Measurements from ENCODE around the gene PLPP3.
A peak's percentile ranks its signal among the peaks of the same experiment; 100 is the strongest.

PLPP3 gene

DNA sequence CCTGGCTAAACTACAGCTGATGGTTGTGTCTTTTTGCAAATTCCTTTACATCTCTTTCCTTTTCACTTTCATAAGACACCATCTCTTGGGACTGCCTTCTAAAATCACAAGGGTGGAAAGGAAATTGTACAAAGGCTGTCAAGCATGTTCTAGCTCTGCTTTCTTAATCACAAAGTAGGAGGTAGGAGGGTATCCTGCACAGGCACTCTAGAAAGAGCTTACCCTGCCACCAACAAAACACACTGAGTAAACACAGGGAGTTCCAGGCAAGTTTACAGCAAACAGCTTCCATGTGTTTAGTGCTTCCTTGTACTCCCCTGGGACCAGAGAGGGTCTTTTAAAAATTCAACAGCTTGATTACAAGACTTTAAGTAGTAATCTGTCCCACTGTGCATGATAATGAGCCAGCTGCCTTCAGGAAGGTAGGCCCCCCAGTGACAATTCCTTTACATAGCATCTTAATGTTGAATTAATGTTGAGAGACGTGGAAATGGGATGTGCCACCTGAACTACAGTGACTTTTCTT lies 2.4 kb downstream of the PLPP3 start:
- DNase-seq (ENCODE audit: low spot score) = peak; percentile 30

DNA sequence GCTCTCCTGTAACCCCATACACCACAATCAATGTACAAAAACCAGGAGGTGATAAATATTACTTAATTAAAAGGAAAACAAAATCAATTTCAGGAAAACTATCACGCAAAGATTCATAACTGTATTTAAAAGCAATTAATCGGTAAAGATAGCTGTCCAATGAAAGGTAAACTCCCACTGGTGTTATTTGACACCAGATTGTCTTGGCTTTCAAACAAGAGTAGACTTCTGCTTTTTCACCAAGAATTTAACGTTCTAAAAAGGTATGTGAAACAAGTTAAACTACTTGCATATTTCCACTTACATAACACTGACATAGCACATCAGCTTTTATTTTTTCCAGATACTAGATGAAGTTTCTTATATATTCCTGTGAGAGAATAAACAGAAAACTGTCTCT lies 3.5 kb downstream of the PLPP3 start:
- DNase-seq (ENCODE audit: low spot score) = no peak

DNA sequence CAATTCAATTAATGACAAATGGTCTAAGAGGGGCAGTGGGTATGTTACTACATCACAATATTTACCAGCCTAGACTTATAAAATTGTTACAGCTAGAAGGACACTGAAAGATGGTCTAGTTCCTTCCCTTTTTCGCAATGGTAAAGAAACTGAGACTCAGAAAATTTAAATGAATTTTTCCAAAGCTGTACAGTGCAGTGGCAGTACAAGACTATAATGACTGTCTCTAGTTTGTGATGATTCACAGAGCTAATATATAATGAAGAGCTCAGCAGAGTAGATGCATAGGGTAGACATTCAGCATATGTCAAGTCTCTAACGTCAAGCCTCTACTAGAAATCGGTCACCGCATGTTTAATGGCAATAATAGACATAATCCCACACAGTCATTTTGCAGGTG lies 4.6 kb downstream of the PLPP3 start:
- no peak for DNase-seq (ENCODE audit: low spot score)

DNA sequence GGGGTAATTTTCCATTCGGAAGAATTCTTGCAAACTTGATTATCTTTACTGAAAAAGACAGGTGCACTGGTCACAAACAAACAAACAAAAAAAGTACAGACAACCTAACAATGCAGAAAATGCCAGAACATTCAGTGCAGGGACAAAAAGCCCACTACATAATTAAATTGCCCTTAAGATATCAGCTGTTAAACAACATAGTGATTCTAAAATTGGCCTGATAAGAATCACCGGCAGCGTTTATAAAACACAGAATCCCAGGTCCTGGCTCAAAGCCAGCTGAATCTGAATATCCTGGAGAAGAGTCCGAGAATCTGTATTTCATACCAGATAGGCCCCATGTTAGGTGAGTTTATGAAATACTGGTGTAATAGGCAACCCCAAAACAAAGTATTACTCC lies 6.1 kb downstream of the PLPP3 start:
- no peak for DNase-seq (ENCODE audit: low spot score)

DNA sequence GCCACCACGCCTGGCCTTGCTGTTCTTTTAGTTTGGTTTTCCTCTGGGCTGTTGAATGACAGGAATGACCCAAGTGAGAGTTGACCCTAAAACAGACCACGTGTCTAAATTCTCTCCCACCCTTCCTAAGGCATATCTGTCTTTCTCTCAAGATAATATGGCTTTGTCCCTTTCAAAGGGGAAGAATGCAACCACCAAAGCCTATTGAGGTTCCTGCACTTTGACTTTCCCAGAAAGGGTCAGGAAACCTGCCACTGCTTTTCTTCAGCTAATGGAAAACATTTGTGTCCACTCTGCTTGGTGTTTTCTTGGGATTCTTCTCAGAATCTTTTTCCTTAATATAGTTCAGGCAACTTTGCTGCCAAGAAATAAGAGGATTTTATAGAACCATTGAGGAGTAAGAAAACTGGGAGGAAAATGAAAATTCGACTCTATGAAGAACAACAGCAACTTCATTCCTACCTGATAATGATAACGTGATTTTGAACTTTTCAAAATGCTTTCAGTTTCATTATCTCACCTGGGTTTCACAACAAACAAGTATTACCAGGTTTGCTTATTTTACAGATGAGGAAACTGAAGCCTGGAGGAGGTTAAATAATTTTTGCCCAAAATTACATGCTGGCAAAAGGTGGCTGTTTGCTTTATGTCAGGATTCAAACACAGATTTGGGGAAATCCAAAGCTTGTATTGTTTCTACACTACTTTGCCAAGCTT lies 6.9 kb downstream of the PLPP3 start:
- DNase-seq (ENCODE audit: low spot score) = no peak

DNA sequence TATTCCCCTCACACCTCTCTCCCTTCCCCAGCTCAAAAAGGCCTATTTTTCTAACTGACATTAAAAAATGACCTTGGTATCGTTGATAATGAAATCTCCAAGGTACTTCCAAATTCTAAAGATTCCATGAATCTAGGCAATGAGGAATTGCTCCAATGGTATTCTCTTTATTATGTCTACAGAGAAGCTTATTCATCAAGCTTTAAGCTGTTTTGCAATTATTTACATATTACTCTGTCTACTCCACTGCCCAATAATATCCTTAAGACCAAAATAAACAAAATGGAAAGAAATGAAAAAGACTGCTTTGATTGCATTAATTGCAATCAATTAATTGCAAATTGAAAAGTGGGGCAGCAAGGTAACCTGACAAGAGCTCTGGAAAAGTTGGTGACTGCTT lies 7.9 kb downstream of the PLPP3 start:
- DNase-seq (ENCODE audit: low spot score) = no peak

DNA sequence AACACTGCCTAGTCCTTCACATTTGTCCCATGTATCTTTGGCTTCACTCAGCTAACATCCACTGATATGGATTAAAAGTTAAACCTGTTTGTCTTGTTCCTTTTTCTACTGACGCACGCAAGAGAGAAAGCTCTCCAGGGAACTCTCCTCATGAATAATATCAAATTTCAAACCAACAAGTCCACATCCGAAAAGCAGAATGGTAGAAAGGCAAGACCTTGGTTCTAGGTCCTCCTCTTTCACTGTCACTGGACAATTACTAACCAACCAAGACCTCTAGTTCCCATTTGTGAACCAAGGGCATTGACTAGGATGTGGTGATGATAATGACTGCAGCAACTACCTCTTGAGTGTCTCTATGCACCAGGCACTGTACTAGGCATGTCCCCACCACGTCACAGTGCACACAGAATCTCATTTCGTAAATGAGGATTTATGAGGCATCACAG lies 8.4 kb downstream of the PLPP3 start:
- no peak for DNase-seq (ENCODE audit: low spot score)

DNA sequence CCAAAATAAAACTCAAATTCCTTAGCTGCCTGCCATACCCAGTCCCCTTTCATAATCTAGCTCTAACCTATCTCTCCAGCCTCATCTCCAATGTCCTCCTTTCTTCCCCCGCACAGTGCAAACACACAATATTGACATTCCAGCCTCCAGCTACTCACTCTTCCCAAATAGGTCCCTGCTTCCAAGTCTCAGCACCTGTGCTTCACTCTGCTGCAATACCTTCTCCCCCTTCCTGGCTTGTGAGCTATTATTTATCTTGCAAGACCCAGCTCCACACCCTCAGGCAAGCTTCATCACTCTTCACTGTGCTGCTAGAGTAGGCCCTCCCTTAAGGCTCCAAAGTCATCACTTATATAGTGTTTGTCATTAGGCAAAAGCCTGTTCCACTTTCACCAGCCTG lies 9.7 kb downstream of the PLPP3 start:
- no peak for DNase-seq (ENCODE audit: low spot score)

DNA sequence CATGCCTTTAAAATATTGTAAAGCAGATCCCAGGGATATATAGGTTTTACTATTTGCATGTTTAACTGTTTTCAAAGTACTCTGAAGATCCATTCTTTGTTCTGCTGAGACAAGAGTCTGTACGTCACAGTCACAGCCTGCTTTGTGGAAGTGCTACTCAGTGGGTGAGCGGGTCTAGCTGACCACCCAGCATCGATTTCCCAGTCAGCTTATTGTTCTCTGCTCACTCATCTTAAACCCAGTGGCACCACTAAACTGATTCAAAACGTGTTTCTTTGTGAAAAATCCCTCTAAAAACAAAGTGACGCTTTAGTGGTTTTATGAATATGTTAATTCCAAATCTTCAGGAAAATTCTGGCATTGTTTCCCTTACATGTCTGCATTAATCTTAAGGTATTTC lies 12.4 kb downstream of the PLPP3 start:
- DNase-seq (ENCODE audit: low spot score) = no peak

DNA sequence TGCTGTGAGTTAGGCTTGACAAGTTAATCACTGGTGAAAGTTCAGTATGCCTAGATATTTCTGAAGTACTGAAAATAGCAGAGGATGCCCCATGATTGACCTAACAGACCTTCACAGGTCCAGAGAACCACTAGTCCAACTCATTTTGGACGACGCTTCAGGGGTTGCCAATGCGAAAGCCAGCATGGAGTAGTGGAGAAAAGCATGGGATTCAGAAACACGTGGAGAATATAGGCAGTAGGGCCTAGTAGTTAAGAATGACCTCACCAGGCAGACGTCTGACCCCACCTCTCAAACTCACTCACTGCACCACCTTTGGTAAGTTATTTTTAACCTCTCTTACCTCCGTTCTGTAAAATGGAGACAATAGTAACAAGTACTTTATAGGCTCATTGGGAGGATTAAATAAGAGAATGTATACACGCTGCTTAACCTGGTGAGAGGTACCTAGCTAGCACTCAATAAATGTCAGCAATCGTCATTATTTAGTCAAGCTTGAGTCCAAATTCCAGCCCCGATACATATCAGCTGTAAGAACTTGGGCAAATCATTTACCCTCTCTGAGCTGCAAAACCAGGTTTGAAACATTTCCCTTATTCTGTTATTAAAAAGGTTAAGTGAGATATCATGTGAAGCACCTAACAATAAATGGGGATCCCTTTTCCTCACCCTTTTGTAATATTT lies 13.2 kb downstream of the PLPP3 start:
- no peak for DNase-seq (ENCODE audit: low spot score)

DNA sequence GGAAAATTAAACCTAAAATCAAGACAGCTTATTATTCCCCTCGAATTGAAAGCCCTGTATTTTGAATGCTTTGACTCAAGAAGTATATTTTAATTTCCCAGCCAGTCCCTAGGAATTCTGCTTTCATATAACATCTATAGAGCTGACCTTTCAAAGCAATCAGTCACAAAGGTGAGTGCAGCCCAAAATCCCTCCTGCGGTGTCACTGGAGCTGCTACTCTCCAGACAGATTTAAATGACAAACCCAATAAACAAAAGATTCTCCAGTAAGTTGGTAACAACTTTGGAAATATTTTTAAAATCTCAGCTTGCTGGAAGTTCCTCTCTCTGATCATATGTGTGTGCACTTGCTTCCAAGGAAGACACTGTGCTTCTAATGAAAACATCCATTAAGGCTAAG lies 14.7 kb downstream of the PLPP3 start:
- DNase-seq (ENCODE audit: low spot score) = no peak

DNA sequence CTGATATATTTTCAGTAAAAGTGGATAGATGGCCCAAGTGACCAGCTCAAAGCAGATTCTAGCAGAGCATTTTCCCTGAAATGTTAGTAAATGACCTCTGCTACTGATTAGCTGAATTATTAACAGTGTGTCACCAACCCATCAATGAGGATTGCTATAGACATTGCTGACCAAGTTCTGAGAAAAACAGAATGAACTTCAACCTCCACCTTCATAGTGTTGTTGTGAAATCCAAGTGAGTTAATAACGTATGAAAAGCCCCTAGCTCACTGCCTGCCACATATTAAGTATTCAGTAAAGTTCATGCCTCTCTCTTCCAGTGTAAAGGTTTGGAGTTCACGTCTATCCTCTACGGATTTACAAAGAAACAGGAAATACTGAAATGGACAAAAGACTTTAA lies 15.8 kb downstream of the PLPP3 start:
- DNase-seq (ENCODE audit: low spot score) = no peak

DNA sequence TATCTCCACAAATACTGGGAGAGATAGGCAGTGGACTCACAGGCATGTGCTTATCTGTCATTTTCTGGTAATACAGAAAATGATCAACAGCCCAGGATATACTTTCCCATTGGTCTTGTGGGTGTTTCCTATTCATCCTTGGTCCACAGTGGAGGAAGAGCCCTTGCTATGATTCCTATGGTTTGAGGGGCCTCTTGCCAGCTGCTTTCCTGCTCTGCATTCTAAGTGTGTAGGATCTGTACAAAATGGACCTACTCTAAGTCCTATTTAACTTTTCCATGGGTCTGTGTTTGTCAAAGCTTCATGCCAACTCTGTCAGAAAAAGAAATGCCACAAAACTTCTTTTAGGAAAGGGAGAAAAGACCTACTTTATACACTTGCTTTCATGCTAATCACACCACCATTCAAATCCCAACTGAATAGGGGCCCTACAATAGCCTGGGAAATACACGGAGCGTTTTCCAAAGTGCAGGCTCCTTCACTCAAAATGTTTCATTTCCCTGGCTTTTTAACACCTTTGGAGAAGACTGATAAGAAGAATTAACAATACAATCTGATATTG lies 16.4 kb downstream of the PLPP3 start:
- no peak for DNase-seq (ENCODE audit: low spot score)

DNA sequence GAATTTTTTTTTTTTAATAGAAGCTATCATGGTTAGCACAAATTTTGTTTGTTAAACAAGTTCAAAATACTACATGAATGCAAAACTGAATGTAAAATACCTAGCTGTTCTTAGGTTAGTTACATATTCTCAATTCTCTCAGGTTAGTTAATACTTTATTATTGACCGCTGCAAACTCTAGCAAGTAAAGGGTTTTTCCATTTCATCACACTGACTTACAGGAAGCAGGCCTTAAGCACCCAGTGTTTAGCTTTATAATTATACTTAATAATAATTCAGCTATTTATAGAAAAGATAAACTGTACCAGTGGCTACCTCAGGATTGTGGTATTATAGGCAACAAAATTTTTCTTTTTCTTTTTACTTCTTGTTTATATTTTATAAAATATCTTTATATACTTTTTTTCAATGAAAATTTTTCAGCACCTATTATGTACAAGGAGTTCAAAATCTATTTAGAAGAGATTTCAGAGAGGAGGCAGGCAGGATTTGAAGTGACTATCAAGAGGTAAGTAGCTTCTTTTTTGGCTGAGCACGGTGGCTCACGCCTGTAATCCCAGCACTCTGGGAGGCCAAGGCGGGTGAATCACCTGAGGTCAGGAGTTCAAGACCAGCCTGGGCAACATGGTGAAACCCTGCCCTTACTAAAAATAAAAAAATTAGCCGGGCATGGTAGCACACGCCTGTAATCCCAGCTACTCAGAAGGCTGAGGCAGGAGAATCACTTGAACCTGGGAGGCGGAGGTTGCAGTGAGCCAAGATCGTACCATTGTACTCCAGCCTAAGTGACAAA lies 17.9 kb downstream of the PLPP3 start:
- no peak for DNase-seq (ENCODE audit: low spot score)

DNA sequence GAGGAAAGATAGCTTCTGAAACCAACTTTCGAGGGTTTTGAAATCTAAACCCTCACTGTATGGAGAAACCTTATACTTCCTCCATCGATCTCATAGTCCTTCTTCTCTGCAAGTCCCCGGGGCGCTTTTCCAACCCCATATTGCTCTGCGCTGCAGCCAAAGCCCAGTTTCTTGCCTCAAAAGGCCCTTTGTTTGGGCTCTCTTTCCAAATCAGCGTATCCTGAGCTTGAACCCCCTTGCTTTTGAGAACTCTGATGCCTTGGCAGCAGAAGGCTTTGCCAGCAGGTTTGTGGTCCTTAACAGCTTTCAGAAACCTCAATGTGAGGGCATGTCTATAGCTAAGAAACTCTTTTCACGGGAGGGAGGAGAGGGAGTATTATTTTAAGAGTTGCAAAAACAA lies 21.6 kb downstream of the PLPP3 start:
- DNase-seq (ENCODE audit: low spot score) = no peak

DNA sequence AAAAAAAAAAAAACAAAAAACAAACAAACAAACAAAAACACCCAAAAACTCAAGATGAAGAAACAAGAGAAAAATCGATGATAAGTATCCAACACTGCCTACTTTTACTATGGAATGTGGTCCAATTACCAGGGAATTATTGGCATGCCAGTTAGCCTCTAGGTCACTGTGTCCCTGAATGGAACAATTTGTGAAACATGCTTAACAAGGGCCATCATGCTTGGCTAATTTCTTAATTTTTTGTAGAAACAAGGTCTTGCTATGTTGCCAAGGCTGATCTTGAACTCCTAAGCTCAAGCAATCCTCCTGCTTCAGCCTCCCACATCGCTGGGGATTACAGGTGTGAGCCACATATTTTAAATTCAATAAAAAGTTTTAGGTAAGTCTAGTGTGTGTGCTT lies 23.9 kb downstream of the PLPP3 start:
- no peak for DNase-seq (ENCODE audit: low spot score)

DNA sequence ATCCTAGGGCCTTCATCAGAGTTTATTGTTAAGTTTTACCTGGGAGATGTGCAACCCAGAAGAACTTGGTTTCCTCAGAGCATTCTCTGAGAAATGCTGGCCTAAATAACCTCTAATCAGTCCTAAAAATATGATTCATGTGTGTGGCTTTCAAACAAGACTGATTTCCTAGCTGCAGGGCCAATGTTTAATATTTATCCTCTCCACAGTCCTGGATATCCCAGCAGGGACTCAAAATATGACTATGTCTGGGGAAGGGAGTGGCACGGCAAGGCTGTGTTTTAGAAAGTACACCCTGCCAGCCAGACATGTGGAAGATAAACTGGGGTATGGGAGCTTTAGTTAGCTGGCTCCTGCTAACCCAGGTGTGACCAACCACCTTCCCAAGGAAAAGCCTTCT lies 26.3 kb downstream of the PLPP3 start:
- DNase-seq (ENCODE audit: low spot score) = no peak

DNA sequence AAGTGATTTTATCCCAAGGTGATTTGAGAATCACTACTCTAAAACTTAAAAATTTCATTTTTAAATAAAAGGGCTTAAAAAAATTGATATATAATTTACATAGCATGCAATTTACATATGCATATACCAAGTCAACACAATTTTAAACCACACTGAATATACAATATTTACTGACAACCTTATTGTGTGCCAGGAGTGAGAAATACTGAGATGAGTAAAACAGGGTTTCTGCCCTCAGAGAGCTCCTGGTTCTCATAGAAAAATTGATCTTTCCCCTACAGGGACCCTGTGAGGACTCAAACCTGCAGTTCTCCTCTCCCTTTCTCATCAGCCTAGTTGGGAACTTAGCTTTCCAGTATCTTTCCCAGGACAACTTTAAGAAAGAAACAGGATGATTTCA lies 27.0 kb downstream of the PLPP3 start:
- no peak for DNase-seq (ENCODE audit: low spot score)

DNA sequence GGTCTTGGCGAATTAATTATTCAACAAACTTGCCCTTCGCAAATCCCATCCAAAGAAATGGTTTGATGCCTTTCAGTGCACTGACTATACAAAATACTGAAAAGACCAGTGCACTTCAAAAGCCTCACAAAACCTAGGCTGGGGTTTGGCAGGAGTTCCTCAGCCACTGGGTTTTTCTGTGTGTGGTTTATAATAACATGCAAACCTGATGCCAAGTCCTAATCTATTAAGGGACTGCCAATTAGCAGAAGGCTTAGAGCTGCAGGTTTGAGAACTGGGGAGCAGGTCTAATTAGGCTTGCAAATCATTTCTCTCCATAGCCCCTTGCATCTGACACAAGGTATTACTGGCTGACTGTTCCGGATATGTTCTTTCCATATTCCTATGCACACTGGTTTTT lies 27.7 kb downstream of the PLPP3 start:
- no peak for DNase-seq (ENCODE audit: low spot score)

DNA sequence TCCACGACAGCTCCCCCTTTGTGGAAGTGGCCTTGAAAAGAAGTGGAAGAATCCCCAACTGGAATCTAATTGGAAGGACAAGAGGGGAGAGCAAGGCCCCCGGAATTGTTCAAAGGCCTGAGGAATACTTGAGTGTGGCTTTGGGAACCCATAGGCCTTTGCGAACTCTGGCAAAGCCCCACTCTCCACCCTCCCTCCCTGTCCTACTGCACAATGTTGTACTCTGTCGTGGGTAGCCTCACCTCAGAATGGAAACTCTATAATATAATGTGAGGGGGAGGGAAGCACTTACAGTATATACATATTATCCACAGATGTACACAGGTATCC lies 28.5 kb downstream of the PLPP3 start:
- DNase-seq (ENCODE audit: low spot score) = no peak

DNA sequence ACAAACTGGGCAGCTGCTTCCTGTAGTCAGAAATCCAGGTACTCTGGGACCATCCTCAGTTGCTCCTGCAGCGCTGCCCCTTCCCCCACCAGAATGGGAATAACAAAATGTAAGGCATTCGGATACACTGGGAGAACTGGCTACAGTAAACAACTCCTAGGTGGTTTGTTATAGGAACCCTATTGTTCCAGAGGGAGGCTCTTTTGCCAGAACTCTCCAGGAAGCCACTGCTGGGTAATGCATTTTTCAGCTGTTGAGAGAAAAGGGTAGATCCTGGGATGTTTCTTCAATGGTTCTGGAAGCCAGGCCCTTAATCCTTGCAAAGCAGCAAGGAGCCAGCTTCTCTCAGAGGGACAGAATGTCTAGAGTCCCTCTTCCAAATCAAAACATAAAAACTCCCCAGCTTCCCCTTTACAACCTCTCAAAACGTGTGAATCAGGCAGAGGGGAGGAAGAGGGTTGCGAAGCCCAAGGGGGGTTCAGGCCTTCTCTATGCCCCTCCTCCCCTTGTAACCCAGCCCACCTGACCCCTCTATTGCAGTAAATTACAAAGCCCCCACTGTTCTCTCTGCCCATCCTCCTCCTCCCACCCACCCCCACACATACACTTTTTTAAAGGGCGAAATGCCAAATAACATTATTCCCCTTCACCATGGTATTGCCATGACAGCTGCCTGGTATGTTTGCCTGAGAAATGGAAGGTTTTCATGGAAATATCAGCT lies 29.1 kb downstream of the PLPP3 start:
- DNase-seq (ENCODE audit: low spot score) = no peak

DNA sequence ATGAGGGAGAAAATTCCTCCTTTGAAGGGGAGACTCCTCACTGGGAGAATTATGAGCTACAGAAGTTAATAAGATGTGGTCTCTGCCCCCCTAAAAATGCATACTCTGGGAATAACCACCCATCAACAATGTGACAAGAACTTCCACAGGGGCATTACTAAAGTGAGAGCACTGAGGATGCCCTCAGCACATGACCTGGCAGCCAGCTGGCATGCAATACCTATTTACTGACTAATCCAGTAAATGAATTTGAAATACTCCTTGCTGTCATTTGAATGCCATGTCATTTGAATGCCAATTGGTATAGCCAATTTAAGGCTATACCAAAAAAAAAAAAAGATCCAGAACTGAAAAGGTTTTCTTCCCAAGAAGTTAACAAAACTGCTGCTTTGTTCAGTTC lies 30.8 kb downstream of the PLPP3 start:
- DNase-seq (ENCODE audit: low spot score) = no peak

All from AG20443 (cell line).